ENCODE measurements around the gene LUZP2.

DNA sequence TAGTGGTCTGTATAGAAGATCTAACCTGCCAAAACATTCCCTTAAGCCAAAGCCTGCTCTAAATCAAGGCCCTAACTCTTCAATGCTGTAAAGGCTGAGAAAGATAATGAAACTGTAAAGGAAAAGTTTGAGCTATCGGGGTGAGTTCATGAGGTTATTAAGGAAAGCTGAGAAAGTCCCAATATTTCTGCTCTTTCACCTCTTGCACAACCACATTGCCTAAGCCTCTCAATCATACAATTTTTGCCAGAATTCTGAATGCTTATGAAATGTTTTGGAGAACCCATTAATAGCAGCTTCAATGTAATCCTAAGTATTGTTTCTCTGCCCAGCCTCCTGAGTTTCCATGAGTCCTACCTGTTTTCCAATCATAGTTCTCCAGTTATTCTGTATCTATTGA lies 373.2 kb downstream of the LUZP2 start:
- TF ChIP-seq, protein P1, sequence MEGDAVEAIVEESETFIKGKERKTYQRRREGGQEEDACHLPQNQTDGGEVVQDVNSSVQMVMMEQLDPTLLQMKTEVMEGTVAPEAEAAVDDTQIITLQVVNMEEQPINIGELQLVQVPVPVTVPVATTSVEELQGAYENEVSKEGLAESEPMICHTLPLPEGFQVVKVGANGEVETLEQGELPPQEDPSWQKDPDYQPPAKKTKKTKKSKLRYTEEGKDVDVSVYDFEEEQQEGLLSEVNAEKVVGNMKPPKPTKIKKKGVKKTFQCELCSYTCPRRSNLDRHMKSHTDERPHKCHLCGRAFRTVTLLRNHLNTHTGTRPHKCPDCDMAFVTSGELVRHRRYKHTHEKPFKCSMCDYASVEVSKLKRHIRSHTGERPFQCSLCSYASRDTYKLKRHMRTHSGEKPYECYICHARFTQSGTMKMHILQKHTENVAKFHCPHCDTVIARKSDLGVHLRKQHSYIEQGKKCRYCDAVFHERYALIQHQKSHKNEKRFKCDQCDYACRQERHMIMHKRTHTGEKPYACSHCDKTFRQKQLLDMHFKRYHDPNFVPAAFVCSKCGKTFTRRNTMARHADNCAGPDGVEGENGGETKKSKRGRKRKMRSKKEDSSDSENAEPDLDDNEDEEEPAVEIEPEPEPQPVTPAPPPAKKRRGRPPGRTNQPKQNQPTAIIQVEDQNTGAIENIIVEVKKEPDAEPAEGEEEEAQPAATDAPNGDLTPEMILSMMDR (IDR thresholded peaks at IDR 0.05): no peak
- no peak for TF ChIP-seq POLR2A (IDR thresholded peaks at IDR 0.05)
